GM12875 (cell line): ENCODE data around the gene STUB1.

Source experiments
- H3K4me3 ChIP-seq: one replicate; pipeline ENCODE4 v1.5.1; 2011; ENCODE audit warnings: low read depth, low read length, control low read depth
- TF ChIP-seq, protein P1 (sequence below): IDR thresholded peaks from 2 replicates; pipeline ENCODE4 v1.5.1; 2011; ENCODE audit warnings: low read depth, mild to moderate bottlenecking, control low read depth, inconsistent platforms, low read length, moderate library complexity, borderline replicate concordance; ENCODE audit not compliant: insufficient read depth

Gene STUB1

DNA sequence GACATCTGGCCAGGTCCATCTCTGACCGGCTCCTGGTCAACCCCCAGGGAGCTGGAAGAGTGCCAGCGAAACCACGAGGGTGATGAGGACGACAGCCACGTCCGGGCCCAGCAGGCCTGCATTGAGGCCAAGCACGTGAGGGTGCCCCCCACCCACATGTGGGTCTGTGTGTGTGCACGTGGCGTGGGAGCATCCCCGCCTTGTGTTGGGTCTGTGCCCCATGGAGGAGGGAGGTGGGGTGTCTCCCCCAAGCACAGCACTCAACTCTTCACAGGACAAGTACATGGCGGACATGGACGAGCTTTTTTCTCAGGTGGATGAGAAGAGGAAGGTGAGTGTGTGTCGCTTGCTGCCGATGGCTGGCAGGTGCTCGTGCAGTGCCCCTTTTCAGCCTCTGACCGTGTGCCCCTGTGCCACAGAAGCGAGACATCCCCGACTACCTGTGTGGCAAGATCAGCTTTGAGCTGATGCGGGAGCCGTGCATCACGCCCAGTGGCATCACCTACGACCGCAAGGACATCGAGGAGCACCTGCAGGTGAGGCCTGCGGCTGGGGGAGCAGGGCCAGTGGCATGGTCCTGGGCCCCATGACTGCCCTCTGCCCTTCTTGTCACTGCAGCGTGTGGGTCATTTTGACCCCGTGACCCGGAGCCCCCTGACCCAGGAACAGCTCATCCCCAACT lies 1.7 kb downstream of the STUB1 start:
- TF ChIP-seq, protein P1, sequence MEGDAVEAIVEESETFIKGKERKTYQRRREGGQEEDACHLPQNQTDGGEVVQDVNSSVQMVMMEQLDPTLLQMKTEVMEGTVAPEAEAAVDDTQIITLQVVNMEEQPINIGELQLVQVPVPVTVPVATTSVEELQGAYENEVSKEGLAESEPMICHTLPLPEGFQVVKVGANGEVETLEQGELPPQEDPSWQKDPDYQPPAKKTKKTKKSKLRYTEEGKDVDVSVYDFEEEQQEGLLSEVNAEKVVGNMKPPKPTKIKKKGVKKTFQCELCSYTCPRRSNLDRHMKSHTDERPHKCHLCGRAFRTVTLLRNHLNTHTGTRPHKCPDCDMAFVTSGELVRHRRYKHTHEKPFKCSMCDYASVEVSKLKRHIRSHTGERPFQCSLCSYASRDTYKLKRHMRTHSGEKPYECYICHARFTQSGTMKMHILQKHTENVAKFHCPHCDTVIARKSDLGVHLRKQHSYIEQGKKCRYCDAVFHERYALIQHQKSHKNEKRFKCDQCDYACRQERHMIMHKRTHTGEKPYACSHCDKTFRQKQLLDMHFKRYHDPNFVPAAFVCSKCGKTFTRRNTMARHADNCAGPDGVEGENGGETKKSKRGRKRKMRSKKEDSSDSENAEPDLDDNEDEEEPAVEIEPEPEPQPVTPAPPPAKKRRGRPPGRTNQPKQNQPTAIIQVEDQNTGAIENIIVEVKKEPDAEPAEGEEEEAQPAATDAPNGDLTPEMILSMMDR, result no peak

DNA sequence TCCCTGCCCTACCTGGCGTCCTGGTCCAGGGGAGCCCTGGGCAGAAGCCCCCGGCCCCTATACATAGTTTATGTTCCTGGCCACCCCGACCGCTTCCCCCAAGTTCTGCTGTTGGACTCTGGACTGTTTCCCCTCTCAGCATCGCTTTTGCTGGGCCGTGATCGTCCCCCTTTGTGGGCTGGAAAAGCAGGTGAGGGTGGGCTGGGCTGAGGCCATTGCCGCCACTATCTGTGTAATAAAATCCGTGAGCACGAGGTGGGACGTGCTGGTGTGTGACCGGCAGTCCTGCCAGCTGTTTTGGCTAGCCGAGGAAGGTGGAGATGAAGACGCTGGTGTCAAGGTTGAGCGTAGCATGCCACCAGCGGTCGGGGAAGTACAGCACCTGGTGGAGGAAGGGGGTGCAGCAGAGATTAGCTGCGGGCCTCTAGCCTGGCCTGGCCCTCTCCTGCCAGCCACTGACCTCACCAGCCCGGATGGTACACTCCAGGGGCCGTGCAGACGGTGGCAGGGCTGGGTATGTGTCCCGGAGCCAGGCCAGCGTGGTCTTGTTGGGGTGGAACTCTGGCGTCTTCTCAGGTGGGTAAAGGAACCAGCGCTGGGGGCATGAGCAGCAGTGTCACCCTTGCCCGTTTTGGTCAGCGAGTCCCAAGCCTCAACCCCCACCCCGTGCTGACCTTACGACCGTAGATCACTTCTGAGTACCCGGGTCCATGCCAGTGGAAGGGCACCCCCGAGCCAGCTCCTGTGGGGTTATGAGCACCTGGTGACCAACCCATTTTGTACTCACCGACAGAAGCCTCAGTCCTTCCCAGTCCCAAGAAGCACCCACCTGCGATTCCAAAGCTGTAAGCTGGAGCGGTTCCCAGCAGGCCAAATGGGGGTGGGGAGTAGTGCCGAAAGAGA lies 2.5 kb downstream of the STUB1 start:
- H3K4me3 ChIP-seq, result peak overlapping the region; percentile 86
- TF ChIP-seq, protein P1, result no peak

More for the DNA sequence above, 1.7 kb downstream of the STUB1 start:
- peak overlapping the region; percentile 86 for H3K4me3 ChIP-seq

DNA sequence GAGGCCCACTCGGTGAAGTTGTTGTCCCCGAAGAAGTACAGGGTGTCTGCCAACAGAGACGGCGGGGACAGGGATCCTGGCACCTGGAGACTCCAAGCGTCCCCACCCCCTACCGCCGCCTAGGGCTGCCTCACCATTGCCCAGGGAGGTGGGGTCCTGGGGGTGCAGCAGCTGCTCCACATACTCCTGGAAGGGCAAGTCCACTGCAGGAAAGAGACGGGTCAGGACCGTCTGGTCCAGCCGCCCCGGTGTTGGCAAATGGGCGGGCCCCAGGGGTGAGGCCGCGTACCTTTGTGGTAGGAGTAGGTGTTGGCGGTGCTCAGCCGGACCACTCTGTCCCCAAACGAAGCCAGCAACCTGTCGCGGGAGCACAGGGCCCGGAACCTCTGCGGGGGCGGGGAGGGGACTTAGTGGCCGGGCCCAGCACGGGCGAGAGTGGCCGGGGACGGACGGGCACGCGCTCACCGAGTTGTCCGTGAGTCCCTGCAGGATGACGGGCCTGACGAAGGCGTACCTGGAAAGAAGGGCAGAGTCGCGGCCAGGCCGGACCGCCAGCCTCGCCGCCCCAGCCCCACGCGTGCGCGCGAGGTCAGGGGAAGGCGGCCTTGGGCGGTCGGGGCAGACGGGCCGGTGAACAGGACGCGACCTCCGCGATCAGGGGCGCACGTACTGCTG lies 3.3 kb downstream of the STUB1 start:
- TF ChIP-seq, protein P1, result no peak

DNA sequence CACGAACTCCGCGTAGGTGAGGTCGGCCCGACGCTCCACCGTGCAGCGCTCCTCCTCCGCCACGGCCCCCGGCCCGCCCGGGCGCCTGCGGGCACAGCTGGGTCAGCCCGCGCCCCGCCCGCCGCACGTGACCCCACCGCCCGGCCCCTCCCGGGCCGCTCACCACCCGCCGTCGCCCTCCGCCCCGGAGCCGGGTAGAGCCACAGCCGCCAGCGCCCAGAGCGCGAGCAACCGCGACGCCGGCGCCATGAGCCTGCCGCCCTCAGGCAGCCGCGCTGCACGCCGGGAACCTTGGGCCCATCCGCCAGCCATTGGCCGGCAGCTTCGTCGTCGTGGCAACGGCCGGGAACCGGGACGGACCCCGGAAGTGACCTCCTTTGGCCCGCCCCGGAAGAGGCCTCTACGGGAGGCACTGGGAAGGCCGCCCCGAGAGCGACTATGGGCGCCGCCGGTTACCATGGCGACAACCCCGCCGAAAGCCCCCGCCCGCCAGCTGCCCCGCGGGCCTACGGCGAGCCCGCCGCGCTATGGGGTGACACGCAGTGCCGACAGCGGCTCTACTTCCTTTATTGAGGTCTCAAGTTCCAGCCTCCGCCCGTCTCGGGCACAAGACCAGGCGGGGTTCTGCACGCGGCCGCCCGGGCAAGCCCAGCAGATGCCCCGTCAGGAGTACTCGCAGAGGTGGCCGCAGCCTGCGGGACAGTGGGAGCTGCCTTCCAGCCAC lies 4.0 kb downstream of the STUB1 start, which contains the start of gene JMJD8:
Gene JMJD8 (minus strand): TSS at position 264 of the 724 bp plus-strand sequence. CDS start 15 bp downstream, at position 249.
- peak within 1 kb of the TSS; percentile 86 for H3K4me3 ChIP-seq
- TF ChIP-seq, protein P1, result no peak

More for the DNA sequence above, 3.3 kb downstream of the STUB1 start:
- peak overlapping the region; percentile 86 for H3K4me3 ChIP-seq

DNA sequence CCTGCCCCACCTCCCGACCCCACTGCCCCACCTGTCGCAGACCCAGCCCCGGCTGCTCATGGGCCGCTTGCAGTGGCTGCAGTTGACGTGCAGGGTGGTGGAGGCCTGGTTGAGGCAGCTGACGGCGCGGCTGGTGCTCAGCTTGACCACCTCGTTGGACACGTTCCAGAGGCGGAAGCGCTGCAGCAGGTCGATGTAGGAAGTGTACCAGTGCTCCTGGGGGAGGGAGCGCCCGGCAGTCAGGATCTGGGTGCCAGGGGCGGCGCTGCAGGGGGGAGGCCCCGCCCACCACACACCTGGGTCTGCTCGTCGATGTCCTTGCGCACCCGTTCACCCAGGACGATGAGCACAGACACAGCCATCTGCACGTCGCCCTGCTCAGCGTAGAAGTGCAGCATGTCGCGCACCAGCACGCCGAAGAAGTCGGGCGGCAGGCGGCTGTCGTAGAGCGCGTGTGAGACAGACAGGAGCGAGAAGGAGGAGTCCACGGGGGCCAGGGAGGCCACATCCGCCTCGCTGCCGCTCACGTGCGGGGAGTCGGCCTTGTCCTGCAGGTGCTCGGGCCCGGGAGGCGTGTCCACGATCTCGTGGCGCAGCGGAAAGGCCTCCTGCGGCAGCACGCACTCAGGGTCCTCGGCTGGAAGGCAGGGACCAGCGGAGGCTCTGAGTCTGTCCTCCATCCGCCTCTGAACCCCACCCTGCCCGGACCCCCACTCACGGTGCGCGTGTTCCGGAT lies 4.9 kb downstream of the STUB1 start:
- H3K4me3 ChIP-seq, result no peak overlapping the region
- TF ChIP-seq, protein P1, result no peak

DNA sequence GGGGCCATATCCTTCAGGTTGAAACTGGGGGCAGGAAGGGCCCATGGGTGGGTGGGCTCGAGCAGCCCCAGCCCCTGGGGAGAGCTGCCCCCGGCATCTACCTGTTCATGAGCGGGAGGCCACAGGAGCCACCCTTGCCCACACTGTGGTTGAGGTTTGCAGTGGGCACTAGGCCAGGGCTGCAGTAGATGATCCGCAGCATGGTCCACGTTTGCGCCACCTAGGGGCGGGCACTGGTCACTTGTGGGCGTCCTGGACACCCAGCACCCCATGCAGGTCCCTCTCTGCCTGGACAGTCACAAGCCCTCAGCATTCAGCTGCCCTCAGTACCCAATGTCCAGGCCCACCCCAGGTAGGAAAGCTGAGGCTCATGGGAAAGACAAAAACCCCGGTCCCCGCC lies 5.8 kb downstream of the STUB1 start:
- H3K4me3 ChIP-seq, result no peak overlapping the region
- TF ChIP-seq, protein P1, result peak; percentile 52
